HepG2 (cell line): ENCODE data around the gene ZNF644. TPM values are rescaled to one million over a fixed set of nuclear protein-coding genes. Genes with fewer than 3 reads are reported as not detected.

Source experiments
- ARID5B ChIP-seq: IDR thresholded peaks from 2 replicates; pipeline ENCODE4 v1.4.0; 2020; ENCODE audit warnings: mild to moderate bottlenecking, missing genetic modification reagents
- ATF4 ChIP-seq, 2 experiments: fragments of 450-650 bp in 1 of 2; sonication (generic) in 1 of 2; formaldehyde crosslinking; IDR thresholded peaks; 2 replicates each; pipeline versions ENCODE4 v1.5.0 to v1.8.0; 2020 to 2022; ENCODE audit warnings: mild to moderate bottlenecking in 1 of 2, missing genetic modification reagents in 1 of 2
- GATAD2A ChIP-seq: IDR thresholded peaks from 2 replicates; pipeline ENCODE4 v1.6.1; 2016
- HMG20B ChIP-seq: conservative IDR thresholded peaks from 2 replicates; pipeline ENCODE4 v1.6.1; 2016; ENCODE audit warnings: missing genetic modification reagents, missing compliant biosample characterization
- NR0B2 ChIP-seq: sonication (generic); formaldehyde crosslinking; IDR thresholded peaks from 2 replicates; pipeline ENCODE4 v1.4.0; 2020; ENCODE audit warnings: mild to moderate bottlenecking, missing genetic modification reagents
- NR2C2 ChIP-seq: sonication (generic); formaldehyde crosslinking; IDR thresholded peaks from 2 replicates; pipeline ENCODE4 v1.4.0; 2020; ENCODE audit warnings: missing genetic modification reagents, mild to moderate bottlenecking, moderate library complexity, borderline replicate concordance
- RBAK ChIP-seq: sonication (generic); formaldehyde crosslinking; IDR thresholded peaks from 2 replicates; pipeline ENCODE4 v1.5.1; 2020; ENCODE audit warnings: mild to moderate bottlenecking, missing genetic modification reagents
- SP140L ChIP-seq: sonication (generic); formaldehyde crosslinking; IDR thresholded peaks from 2 replicates; pipeline ENCODE4 v1.4.0; 2020; ENCODE audit warnings: missing genetic modification reagents, borderline replicate concordance
- TFDP2 ChIP-seq: sonication (generic); formaldehyde crosslinking; IDR thresholded peaks from 2 replicates; pipeline ENCODE4 v1.4.0; 2020; ENCODE audit warnings: missing genetic modification reagents
- ZKSCAN8 ChIP-seq: IDR thresholded peaks from 2 replicates; pipeline ENCODE4 v1.6.1; 2016; ENCODE audit warnings: borderline replicate concordance, missing genetic modification reagents, missing compliant biosample characterization
- ZNF143 ChIP-seq: sonication (generic); formaldehyde crosslinking; IDR thresholded peaks from 2 replicates; pipeline ENCODE4 v1.4.0; 2020; ENCODE audit warnings: missing genetic modification reagents
- ZNF317 ChIP-seq: sonication (generic); formaldehyde crosslinking; IDR thresholded peaks from 2 replicates; pipeline ENCODE4 v1.5.0; 2020; ENCODE audit warnings: mild to moderate bottlenecking, missing genetic modification reagents
- ZNF512B ChIP-seq: sonication (generic); formaldehyde crosslinking; IDR thresholded peaks from 2 replicates; pipeline ENCODE4 v1.5.1; 2020; ENCODE audit warnings: missing genetic modification reagents, mild to moderate bottlenecking, borderline replicate concordance
- ZNF547 ChIP-seq: sonication (generic); formaldehyde crosslinking; IDR thresholded peaks from 2 replicates; pipeline ENCODE4 v1.5.1; 2020; ENCODE audit warnings: mild to moderate bottlenecking, missing genetic modification reagents
- ZNF7 ChIP-seq: IDR thresholded peaks from 2 replicates; pipeline ENCODE4 v1.6.1; 2016; ENCODE audit warnings: missing biosample characterization, missing genetic modification reagents
- ZNF800 ChIP-seq: sonication (generic); formaldehyde crosslinking; IDR thresholded peaks from 2 replicates; pipeline ENCODE4 v1.4.0; 2020; ENCODE audit warnings: missing genetic modification reagents
- ZNF891 ChIP-seq: sonication (generic); formaldehyde crosslinking; IDR thresholded peaks from 2 replicates; pipeline ENCODE4 v1.5.0; 2020; ENCODE audit warnings: mild to moderate bottlenecking, missing genetic modification reagents
- polyA plus RNA-seq, 8 experiments: library from polyadenylated mRNA; depleted of rRNA in 3 of 8; stranded (reverse) in 7 of 8; unstranded in 1 of 8; fragments of >200 nt; fragmentation: Illumina TruSeq in 4 of 8; extraction: Trizol in 4 of 8; gene quantifications; 2 replicates each; pipeline versions ENCODE4 v1.2.1 to v1.2.3, GENCODE V29; 2011 to 2016; ENCODE audit warnings: low read depth in 4 of 8, missing spikeins in 1 of 8, mixed read lengths in 1 of 8; ENCODE audit not compliant: insufficient read depth in 1 of 8
- total RNA-seq, 5 experiments: library from RNA; depleted of rRNA; stranded (reverse); fragments of >200 nt; fragmentation: Illumina TruSeq; extraction: Trizol; gene quantifications; 2 replicates each; pipeline ENCODE4 v1.2.3, GENCODE V29; 2016; ENCODE audit warnings: low read depth in 1 of 5

Gene ZNF644
- total and polyA plus RNA-seq, 2 of the 13 experiments (the other 11 are each of a cell fraction or from before 2014, with no cell fraction given), result 17.7 to 51.7 TPM

GRCh38 chr1:90959352-90960206, 62.3 kb downstream of the ZNF644 start (continued):
- TF ChIP-seq ZNF891 (CRISPR knock-in tag) (no peak), NR0B2 (CRISPR knock-in tag) (no peak), ARID5B (CRISPR knock-in tag) (peak; percentile 83), ZNF317 (CRISPR knock-in tag) (no peak), ZKSCAN8 (0 out of 2 replicates have a peak, but pooled peaks have one; percentile 31), RBAK (CRISPR knock-in tag) (no peak), TFDP2 (CRISPR knock-in tag) (no peak), ZNF512B (CRISPR knock-in tag) (no peak), ATF4 (CRISPR knock-in tag; IDR thresholded peaks at IDR 0.05) (peak in 1 of 2 experiments; percentile 98; a peak in 2 of 4 replicates), ZNF7 (CRISPR knock-in tag) (no peak), GATAD2A (CRISPR knock-in tag) (peak; percentile 88), SP140L (CRISPR knock-in tag) (no peak), ZNF800 (CRISPR knock-in tag) (no peak), HMG20B (no peak), NR2C2 (CRISPR knock-in tag) (peak; percentile 21; the same call in 1 of the 2 replicates), ZNF547 (CRISPR knock-in tag) (no peak), ZNF143 (CRISPR knock-in tag) (no peak)
